Measurements from ENCODE around the gene SFXN5. TPM values are rescaled to one million over a fixed set of nuclear protein-coding genes. Genes with fewer than 3 reads are reported as not detected.
A peak's percentile ranks its signal among the peaks of the same experiment; 100 is the strongest.
"Not testable (repeated sequence)": the region's sequence is repeated elsewhere in the genome, so short reads cannot be mapped to it uniquely, and the experiment has no call there.

The SFXN5 gene, protein sequence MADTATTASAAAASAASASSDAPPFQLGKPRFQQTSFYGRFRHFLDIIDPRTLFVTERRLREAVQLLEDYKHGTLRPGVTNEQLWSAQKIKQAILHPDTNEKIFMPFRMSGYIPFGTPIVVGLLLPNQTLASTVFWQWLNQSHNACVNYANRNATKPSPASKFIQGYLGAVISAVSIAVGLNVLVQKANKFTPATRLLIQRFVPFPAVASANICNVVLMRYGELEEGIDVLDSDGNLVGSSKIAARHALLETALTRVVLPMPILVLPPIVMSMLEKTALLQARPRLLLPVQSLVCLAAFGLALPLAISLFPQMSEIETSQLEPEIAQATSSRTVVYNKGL
- total RNA-seq = 10 to 100 TPM; 12.4 to 20.0 TPM

DNA sequence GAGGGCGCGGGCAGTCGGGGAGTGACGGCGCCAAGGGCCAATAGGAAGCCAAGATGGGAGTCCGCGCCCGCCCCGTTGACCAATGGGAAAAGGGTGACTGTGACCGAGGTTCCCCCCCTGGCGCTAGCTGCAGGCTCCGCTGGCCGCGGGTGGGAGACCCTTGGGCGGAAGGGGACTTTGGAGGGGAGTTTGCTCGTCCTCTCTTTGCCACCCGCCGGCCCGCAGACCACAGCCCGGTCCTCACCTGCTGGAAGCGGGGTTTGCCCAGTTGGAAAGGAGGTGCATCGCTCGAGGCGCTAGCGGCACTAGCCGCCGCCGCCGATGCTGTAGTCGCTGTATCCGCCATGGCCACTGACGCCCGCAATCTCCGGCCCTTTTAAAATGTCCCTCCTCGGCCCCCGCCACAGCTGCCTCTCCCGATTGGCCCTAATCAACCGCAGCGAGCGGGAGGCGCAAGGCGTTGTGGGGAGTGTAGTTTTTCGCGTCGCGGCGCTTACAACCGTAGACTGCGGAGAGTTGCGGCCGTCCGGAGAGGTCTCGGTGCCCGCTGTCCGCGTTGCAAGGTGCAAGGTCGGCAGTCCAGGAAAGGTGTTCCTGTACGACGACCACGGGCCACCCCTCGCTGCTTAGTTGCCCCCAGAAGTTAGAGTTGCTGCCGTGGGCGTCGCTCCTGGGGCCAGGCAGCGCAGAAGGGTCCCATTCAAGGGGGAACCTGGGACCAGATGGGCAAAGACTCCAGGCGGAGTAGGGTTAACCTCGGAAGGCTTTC, at the start of gene SFXN5:
Gene SFXN5 (minus strand): TSS at position 353 of the 769 bp plus-strand sequence. CDS start 7 bp downstream, at position 346.
- Mint-ChIP-seq H3K9me3 (ENCODE audit: low read depth) (no peaks in the 10 kb centered on the region), H3K36me3 (peaks cover 1% of the 10 kb centered on the region), H3K27me3 (no peaks in the 10 kb centered on the region), H3K4me3 (peak within 1 kb of the TSS; percentile 78), H3K27ac (peak within 1 kb of the TSS; percentile 91), H3K4me1 (peaks cover 24% of the 10 kb centered on the region)
- CTCF ChIA-PET = interaction anchor here (0.9 to 2.4 kb wide), 6 partner anchors 18 to 219 kb away, joined by 4 to 10 read pairs (median 6); no protein-coding TSS in a partner anchor
- peak; percentile 92 for ATAC-seq
- DNase-seq = peak; percentile 96

- H3K9me3 Mint-ChIP-seq (ENCODE audit: low read depth); DNase-seq; H3K36me3 Mint-ChIP-seq; CTCF ChIA-PET; ATAC-seq; H3K4me1 Mint-ChIP-seq; H3K27ac Mint-ChIP-seq; H3K4me3 Mint-ChIP-seq: not testable (repeated sequence)
- H3K27me3 Mint-ChIP-seq = peaks cover 39% of the 10 kb centered on the region
Observed at GRCh38 chr2:73119611-73120239, 48.2 kb upstream of the SFXN5 start.

DNA sequence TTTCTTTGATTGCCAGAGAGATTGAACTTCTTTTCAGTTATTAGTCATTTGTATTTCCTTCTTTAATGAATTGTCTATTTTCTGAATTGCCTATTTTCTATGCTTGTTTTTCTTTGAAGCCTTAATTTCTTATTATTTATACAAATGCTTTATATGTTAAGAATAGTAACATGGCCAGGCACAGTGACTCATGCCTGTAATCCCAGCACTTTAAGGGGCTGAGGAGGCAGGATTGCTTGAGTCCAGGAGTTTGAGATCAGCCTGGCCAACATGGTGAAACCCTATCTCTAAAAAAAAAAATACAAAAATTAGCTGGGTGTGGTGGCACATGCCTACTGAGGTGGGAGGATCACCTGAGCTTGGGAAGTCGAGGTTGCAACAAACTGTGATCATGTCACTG, 45.9 kb upstream of the SFXN5 start:
- no peak for ATAC-seq
- peaks cover 31% of the 10 kb centered on the region for H3K27me3 Mint-ChIP-seq
- CTCF ChIA-PET = interaction anchor here (1.8 kb wide), 1 partner anchor 60 kb away, joined by 6 read pairs; no protein-coding TSS in a partner anchor

DNA sequence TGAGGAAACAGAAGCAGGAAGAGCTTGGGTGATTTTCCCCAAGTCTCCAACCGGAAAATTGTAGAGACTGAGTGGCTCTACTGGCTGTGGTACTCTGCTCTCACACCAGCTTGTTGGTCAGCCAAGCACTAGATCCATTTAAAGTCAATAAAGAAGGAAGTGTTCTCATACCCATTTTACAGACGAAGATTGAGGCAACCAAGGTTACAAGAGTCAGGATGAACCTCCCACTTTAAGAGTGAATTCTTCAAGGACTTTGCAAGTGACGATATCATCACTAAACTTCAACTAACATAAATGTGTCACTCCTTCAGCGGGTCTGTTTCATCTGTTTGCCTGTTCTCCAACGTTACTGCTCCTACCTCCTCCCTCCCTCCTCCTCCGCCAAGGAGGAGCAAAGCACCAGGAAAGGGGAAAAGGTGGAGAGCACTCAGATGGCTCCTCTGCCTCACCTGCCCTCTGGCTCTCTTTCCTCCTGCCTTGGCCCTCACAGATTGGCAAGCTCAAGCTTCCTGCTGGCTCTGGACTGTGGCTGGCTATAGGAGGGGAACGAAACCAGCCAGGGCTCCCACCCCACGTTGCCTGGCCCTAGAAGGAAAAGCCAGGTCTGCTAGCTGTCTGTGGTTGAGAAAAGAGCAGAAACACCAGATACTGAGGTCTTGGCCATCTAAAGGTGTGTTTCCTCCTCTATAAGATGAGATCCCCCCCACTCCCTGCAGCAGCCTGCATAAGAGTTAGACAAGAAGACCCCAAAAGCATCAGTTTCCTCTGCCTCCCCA, 44.9 kb upstream of the SFXN5 start:
- no peak for ATAC-seq
- Mint-ChIP-seq H3K36me3 (no peaks in the 10 kb centered on the region), H3K9me3 (ENCODE audit: low read depth) (no peaks in the 10 kb centered on the region), H3K4me1 (peaks cover 8% of the 10 kb centered on the region), H3K4me3 (no peak overlapping the region), H3K27ac (no peak overlapping the region), H3K27me3 (peaks cover 32% of the 10 kb centered on the region)
- no peak for DNase-seq
- CTCF ChIA-PET = no interaction called here

More for the DNA sequence above, 45.9 kb upstream of the SFXN5 start:
- peaks cover 2% of the 10 kb centered on the region for H3K4me1 Mint-ChIP-seq
- H3K36me3 Mint-ChIP-seq = no peaks in the 10 kb centered on the region
- no peak overlapping the region for H3K4me3 Mint-ChIP-seq
- DNase-seq = no peak
- no peaks in the 10 kb centered on the region for H3K9me3 Mint-ChIP-seq (ENCODE audit: low read depth)
- no peak overlapping the region for H3K27ac Mint-ChIP-seq

DNA sequence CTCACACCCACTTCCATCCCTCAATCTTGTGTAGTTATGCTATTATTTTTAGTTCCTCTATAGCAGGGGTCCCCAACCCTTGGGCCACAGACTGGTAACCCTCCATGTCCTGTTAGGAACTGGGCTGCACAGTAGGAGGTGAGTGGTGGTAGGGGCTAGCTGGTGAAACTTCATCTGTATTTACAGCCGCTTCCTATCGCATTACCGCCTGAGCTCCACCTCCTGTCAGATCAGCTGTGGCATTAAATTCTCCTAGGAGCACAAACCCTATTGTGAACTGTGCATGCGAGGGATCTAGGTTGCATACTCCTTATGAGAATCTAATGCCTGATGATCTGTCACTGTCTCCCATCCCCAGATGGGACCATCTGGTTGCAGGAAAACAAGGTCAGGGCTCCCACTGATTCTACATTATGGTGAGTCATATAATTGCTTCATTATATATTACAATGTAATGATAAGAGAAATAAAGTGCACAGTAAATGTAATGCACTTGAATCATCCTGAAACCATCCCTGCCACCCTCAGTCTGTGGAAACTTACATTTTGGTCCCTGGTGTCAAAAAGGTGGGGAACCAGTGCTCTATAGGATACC, 42.9 kb upstream of the SFXN5 start:
- peaks cover 37% of the 10 kb centered on the region for H3K27me3 Mint-ChIP-seq
- ATAC-seq (no peak), DNase-seq (no peak)
- peaks cover 11% of the 10 kb centered on the region for H3K4me1 Mint-ChIP-seq
- CTCF ChIA-PET = interaction anchor here (1.1 to 2.4 kb wide), 2 partner anchors 29 to 63 kb away, joined by 4 to 8 read pairs; no protein-coding TSS in a partner anchor
- H3K4me3 Mint-ChIP-seq = peak overlapping the region; percentile 23
- no peak overlapping the region for H3K27ac Mint-ChIP-seq
- no peaks in the 10 kb centered on the region for H3K9me3 Mint-ChIP-seq (ENCODE audit: low read depth)
- no peaks in the 10 kb centered on the region for H3K36me3 Mint-ChIP-seq

GRCh38 chr2:73112913-73113854, 41.7 kb upstream of the SFXN5 start, which contains the start of gene RAB11FIP5:
TSS of gene RAB11FIP5 (minus strand) at chr2:73112948. CDS start at chr2:73112777, 171 bp downstream.
- peak within 1 kb of the TSS; percentile 66 for H3K4me3 Mint-ChIP-seq
- CTCF ChIA-PET = interaction anchor here (1.1 to 3.9 kb wide), 7 partner anchors 28 to 534 kb away, joined by 3 to 21 read pairs (median 3); no protein-coding TSS in a partner anchor
- no peaks in the 10 kb centered on the region for H3K36me3 Mint-ChIP-seq
- H3K9me3 Mint-ChIP-seq (ENCODE audit: low read depth) = no peaks in the 10 kb centered on the region
- DNase-seq = peak; percentile 68
- H3K27me3 Mint-ChIP-seq = peaks cover 37% of the 10 kb centered on the region
- peaks cover 11% of the 10 kb centered on the region for H3K4me1 Mint-ChIP-seq
- no peak within 1 kb of the TSS for H3K27ac Mint-ChIP-seq
- ATAC-seq = peak; percentile 89

DNA sequence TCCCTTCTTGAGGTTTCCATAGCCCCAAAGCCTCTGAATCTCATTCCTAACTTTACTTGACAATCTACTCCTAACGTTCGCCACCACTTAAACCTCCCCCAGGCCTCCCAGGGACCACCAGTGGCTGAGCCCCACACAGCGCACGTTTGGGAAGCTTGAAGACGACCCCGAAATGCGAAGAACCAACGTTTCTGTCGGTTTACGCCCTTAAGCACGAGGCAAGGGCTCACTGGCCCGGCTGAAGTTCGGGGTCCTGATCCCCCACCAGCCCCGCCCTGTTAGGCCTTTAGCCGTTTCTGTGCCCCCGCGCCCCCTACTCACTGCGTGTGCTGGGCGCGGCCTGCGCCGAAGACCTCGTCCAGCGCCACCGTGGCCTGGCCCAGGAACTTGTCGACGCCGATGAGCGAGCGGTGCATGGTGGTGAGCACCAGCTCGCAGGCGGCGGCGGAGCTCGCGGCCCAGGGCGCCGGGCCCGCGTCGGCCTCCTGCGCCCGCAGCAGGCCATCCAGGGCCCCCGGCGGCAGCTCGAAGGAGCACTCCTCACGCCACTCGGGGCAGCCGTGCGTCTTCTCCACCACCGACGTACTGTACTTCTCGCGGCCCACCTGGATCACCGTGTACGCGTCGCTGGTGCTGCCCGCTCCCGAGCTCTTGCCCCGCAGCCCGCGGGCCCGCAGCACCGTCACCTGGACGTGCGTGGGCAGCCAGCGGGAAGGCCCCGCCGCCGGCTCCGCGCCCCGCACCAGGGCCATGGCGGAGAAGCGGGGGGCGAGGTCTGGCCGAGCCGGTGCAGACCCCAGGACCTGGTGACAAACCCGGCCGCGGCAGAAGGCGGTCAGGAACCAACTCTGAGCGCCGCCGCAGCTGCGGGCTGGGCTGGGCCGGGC, 40.8 kb upstream of the SFXN5 start:
- Mint-ChIP-seq H3K27me3 (peaks cover 37% of the 10 kb centered on the region), H3K9me3 (ENCODE audit: low read depth) (no peaks in the 10 kb centered on the region), H3K4me3 (peak overlapping the region; percentile 66), H3K36me3 (no peaks in the 10 kb centered on the region), H3K4me1 (peaks cover 17% of the 10 kb centered on the region), H3K27ac (no peak overlapping the region)
- peak; percentile 22 for ATAC-seq
- CTCF ChIA-PET = interaction anchor here (1.1 to 3.9 kb wide), 6 partner anchors 27 to 533 kb away, joined by 3 to 21 read pairs (median 3); no protein-coding TSS in a partner anchor
- DNase-seq = no peak

DNA sequence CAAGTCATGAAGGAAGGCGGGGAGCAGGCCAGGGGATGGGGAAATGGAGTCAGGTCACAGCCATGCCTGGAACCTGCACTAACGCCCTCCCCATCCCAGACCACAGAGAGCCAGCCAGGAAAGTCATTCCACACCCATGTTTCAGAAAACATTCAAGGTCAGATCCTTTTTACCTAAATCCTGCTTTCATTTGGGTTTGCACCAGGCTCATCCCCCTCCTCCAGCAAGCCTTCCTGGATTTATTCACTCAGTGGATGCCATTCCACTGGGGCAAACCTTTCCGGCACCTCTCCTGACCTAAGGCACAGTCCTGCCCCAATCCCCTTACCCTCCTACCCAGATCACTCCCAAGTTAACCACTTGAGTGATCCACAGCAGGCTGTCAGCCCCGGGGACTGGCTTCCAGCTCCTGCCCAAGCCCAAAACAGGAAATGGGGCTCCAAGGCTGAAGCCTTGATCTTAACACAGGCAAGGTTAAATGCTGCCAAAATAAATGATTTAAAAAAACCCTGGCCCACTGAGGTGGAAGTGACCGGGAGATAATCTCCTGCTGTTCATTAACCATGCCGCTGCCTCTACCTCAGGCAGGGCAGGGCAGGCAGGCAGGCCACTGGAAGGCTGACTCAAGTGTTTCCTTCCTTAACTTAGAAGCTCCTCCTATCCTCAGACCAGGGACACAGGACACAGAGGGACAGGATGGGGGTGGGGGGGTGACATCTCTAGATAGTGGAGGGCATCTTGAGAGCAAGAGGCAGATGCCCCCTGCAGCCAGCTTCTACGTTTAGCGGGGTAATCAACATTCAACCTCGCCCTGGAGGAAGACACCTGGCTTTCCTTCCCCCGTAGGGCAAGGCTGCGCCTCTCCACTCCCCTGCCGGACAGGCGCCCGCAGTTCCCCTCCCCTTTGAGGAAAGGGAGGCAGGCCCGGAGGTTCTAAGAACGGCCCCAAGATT, 39.8 kb upstream of the SFXN5 start:
- no peak for DNase-seq
- Mint-ChIP-seq H3K27ac (no peak overlapping the region), H3K4me3 (peak overlapping the region; percentile 66), H3K36me3 (no peaks in the 10 kb centered on the region), H3K9me3 (ENCODE audit: low read depth) (no peaks in the 10 kb centered on the region), H3K4me1 (peaks cover 21% of the 10 kb centered on the region), H3K27me3 (peaks cover 37% of the 10 kb centered on the region)
- no peak for ATAC-seq
- CTCF ChIA-PET = interaction anchor here (1.1 to 3.9 kb wide), 7 partner anchors 11 to 532 kb away, joined by 3 to 21 read pairs (median 4); no protein-coding TSS in a partner anchor

- no peaks in the 10 kb centered on the region for H3K36me3 Mint-ChIP-seq
- H3K27ac Mint-ChIP-seq = no peak overlapping the region
- peaks cover 34% of the 10 kb centered on the region for H3K27me3 Mint-ChIP-seq
- ATAC-seq = no peak
- no peak for DNase-seq
- H3K9me3 Mint-ChIP-seq (ENCODE audit: low read depth) = no peaks in the 10 kb centered on the region
- H3K4me3 Mint-ChIP-seq = no peak overlapping the region
- CTCF ChIA-PET = interaction anchor here (0.5 to 3.9 kb wide), 7 partner anchors 11 to 217 kb away, joined by 3 to 21 read pairs (median 4); partner anchors contain the start of gene EGR4
- peaks cover 21% of the 10 kb centered on the region for H3K4me1 Mint-ChIP-seq
Observed at GRCh38 chr2:73110168-73111072, 38.9 kb upstream of the SFXN5 start.

All from activated CD8-positive, alpha-beta memory T cell treated with anti-CD3 and anti-CD28 coated beads, Interleukin-2, amount 10 ng/mL, durations not matched to agents 7 days and 5 days (primary cell).